Breast epithelium (tissue), 3 donors: Measurements from ENCODE around the gene ZNF512B.

Source experiments
- CTCF ChIP-seq, 3 donors: fragments of 450-650 bp; IDR thresholded peaks; one replicate each; pipeline ENCODE4 v1.5.1; 2016 to 2017; ENCODE audit warnings: antibody characterized with exemption in 3 of 3, mild to moderate bottlenecking in 3 of 3, moderate library complexity in 3 of 3
- POLR2A ChIP-seq: fragments of 450-650 bp; IDR thresholded peaks from one replicate; pipeline ENCODE4 v1.6.1; 2016; ENCODE audit warnings: antibody characterized with exemption, mild to moderate bottlenecking, moderate library complexity
- POLR2AphosphoS5 ChIP-seq, 3 donors: sonication (generic); formaldehyde crosslinking; IDR thresholded peaks; one replicate each; pipeline ENCODE4 v1.6.1; 2017; ENCODE audit warnings: antibody characterized with exemption in 3 of 3

DNA sequence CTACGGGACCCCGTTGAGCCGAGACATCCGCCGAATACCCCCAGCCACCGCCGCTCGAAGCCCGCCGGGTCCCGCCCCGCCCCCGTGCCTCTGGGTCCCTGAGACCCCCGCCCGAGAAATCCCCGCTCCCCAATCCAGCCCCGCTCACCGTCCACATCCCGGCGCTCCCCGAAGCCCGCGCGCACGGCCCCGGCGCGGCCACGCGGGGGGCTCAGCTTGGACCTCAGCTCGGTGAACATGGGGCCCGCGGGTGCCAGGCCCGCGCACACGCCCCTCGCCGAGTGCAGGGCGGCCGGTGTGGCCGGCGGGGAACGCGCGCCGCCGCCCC, 9.5 kb upstream of the ZNF512B start:
- no peak for TF ChIP-seq CTCF (IDR thresholded peaks at IDR 0.05)
- TF ChIP-seq POLR2A: no peak
- TF ChIP-seq POLR2AphosphoS5 (IDR thresholded peaks at IDR 0.05): no peak
